Choroid plexus epithelial cell (primary cell): ENCODE measurements around the gene DACT2.

Experiments
- DNase-seq: peaks from one replicate; pipeline ENCODE4 v3.0.0-alpha.2; 2010; ENCODE audit warnings: low read depth
- H3K4me3 ChIP-seq: 2 replicates; pipeline ENCODE4 v1.5.1; 2011; ENCODE audit warnings: low read depth, mild to moderate bottlenecking, control low read depth, low read length, moderate library complexity
- CTCF ChIP-seq: conservative IDR thresholded peaks from 2 replicates; pipeline ENCODE4 v1.5.1; 2011; ENCODE audit warnings: low read depth, mild to moderate bottlenecking, control low read depth, inconsistent platforms, low read length, moderate library complexity

The DACT2 gene

DNA sequence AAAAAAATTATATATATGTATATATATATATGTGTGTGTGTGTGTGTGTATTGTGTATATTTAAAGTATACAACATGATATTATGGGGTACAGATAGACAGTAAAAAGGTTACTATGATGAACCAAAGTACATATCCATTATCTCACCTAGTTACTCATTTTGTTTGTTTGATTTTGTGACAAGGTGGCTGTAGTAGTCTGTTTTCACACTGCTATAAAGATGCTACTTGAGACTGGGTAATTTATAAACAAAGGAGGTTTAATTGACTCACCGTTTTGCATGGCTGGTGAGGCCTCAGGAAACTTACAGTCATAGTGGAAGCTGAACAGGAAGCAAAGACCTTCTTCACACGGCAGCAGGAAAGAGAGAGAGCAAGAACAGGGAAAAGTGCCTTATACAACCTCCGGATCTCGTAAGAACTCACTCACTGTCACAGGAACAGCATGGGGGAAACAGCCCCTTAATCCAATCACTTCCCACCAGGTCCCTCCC is 30.2 kb upstream of the DACT2 start:
- TF ChIP-seq CTCF, result no peak
- no peak for DNase-seq
- no peak overlapping the region for H3K4me3 ChIP-seq

- no peak for DNase-seq
- no peak for TF ChIP-seq CTCF
- H3K4me3 ChIP-seq, result no peak overlapping the region
Observed at GRCh38 chr6:168348186-168348585, 28.6 kb upstream of the DACT2 start.

GRCh38 chr6:168347615-168348014 is 28.0 kb upstream of the DACT2 start:
- no peak overlapping the region for H3K4me3 ChIP-seq
- TF ChIP-seq CTCF, result no peak
- DNase-seq, result no peak

GRCh38 chr6:168347053-168347452 is 27.5 kb upstream of the DACT2 start:
- no peak for TF ChIP-seq CTCF
- no peak for DNase-seq
- H3K4me3 ChIP-seq, result no peak overlapping the region

DNA sequence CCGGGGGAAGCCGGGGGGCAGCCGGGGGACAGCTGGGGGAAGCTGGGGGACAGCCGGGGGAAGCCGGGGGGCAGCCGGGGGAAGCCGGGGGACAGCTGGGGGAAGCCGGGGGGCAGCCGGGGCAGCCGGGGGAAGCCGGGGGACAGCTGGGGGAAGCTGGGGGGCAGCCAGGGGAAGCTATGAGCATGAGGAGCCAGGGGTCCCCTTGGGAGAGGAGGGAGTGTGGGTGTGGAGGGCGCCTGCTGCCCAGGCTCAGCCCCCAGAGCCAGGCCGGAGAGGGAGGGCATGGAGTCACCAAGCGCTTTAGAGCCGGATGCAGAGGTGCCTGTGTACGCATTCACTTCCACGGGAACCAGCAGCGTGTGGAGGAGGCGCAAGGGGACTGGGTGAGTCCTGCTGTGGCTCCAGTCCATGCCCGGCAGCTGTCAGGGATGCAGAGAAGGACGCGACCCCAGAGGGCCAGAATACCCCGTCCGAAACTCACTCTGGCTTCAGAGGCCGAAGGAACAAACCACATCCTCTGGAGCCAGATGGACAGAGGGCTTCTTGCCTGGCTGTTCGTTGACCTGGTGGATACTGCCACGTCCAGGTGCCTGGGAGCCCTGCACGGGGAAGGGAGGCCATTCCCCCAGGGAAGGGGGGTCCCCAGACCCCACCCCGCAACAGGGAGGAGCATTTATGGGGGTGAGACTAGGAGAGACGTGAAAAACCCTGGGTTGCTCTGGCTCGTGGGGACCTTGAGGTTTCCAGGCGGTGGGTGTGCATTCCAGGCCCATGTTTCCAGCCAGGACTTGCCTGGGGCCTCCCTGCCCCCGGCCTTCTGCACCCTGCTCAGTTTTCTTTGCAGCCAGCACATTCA is 26.5 kb upstream of the DACT2 start:
- no peak overlapping the region for H3K4me3 ChIP-seq
- no peak for TF ChIP-seq CTCF
- DNase-seq, result no peak

GRCh38 chr6:168345266-168345665 is 25.7 kb upstream of the DACT2 start:
- no peak overlapping the region for H3K4me3 ChIP-seq
- no peak for TF ChIP-seq CTCF
- DNase-seq, result no peak

GRCh38 chr6:168344338-168344737 is 24.8 kb upstream of the DACT2 start:
- TF ChIP-seq CTCF, result no peak
- no peak overlapping the region for H3K4me3 ChIP-seq
- no peak for DNase-seq
